Thyroid gland (tissue), 4 donors: ENCODE data around the gene FXYD2. TPM values are rescaled to one million over a fixed set of nuclear protein-coding genes. Genes with fewer than 3 reads are reported as not detected.

ENCODE experiments used
- DNase-seq, 2 donors: peaks; one replicate each; pipeline ENCODE4 v3.0.0-alpha.2; 2019
- H3K27ac ChIP-seq, 3 donors: fragments of 200-600 bp; sonication (generic); 1 replicate in 2 of 3; 2 replicates in 1 of 3; pipeline ENCODE4 v1.5.1; 2016 to 2019; ENCODE audit warnings: mild to moderate bottlenecking in 1 of 3, moderate library complexity in 1 of 3
- H3K27me3 ChIP-seq: fragments of 200-600 bp; sonication (generic); one replicate; pipeline ENCODE4 v1.5.1; 2019
- H3K36me3 ChIP-seq, 2 donors: fragments of 200-600 bp; sonication (generic); one replicate each; pipeline ENCODE4 v1.5.1; 2016 to 2019
- H3K4me1 ChIP-seq, 2 donors: fragments of 200-600 bp; sonication (generic); one replicate each; pipeline ENCODE4 v1.5.1; 2017 to 2019
- H3K4me3 ChIP-seq, 3 donors: fragments of 200-600 bp; sonication (generic); replicated peaks in 1 of 3; 1 replicate in 2 of 3; 2 replicates in 1 of 3; pipeline ENCODE4 v1.5.1; 2016; ENCODE audit warnings: mild to moderate bottlenecking in 1 of 3
- H3K9me3 ChIP-seq: fragments of 200-600 bp; sonication (generic); one replicate; pipeline ENCODE4 v1.5.1; 2017
- POLR2A ChIP-seq, 2 donors: fragments of 450-650 bp; IDR thresholded peaks; one replicate each; pipeline ENCODE4 v1.6.1; 2017; ENCODE audit warnings: antibody characterized with exemption in 2 of 2, mild to moderate bottlenecking in 2 of 2, moderate library complexity in 1 of 2
- WGBS, 2 donors: methylation state at CpG; one replicate each; pipeline ENCODE4 v1.1.5; 2017; 5-methylcytosine and 5-hydroxymethylcytosine counted together
- intact Hi-C: fragments of 100-400 bp; cut with DNase I; formaldehyde crosslinking; loops from one replicate; pipeline ENCODE4 v1.15.1; 2023
- total RNA-seq, 4 donors: library from RNA; depleted of rRNA; stranded (reverse); fragments of >200 nt; gene quantifications; one replicate each; pipeline ENCODE4 v1.2.3, GENCODE V29; 2016
- TF ChIP-seq, protein P1 (sequence below), 6 experiments: fragments of 200-600 bp in 3 of 6; fragments of 450-650 bp in 3 of 6; sonication (generic) in 3 of 6; IDR thresholded peaks; one replicate each; pipeline ENCODE4 v1.5.1; 2016 to 2019; ENCODE audit warnings: antibody characterized with exemption in 6 of 6, mild to moderate bottlenecking in 2 of 6, inconsistent platforms in 1 of 6, moderate library complexity in 1 of 6

The FXYD2 gene
- total RNA-seq, 4 donors from 2014 or later = 0.42 to 2.8 (median 1.5) TPM

DNA sequence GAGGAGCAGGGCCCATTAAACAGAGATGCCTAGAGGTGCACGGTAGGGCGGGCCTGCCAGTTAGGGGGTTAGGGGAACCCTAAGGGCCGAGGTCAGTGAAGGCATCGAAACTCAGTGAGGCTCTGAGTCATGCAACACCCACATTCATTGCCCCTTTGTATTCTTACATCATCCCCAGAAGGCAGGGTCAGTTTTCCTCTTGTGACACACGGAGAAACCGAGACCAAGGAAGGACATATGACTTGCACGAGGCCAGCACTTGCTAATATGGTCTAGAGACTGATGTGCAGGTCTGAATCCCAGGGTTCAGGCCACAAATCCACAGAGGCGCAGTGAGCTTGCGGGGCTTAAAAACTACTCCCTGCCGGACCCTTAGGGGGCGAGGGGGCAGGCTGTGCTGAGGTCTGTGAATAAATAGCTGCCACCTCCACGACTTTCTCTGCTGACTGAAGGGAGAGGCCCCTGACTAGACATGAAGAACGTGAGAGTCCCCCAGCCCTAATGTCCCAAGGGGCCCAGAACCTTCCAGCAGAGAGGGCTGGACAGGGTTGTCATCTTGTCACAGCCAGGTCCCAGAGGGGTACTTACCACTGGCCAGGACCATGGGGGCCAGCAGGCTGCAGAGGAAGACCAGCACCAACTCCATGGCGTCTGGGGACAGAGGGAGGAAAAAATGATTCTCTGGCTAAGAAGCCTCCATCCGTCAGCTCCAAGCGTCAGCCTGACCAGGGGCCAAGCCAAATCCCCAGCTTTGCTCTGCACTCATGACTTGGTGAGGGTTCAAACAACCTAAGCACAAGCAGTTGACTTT is 17.8 kb upstream of the FXYD2 start:
- WGBS, 2 donors = 79 to 86% methylated on average over 14 to 15 of the region's 16 CpGs
- no peak for DNase-seq
- TF ChIP-seq POLR2A (IDR thresholded peaks at IDR 0.05) = no peak
- TF ChIP-seq, protein P1, sequence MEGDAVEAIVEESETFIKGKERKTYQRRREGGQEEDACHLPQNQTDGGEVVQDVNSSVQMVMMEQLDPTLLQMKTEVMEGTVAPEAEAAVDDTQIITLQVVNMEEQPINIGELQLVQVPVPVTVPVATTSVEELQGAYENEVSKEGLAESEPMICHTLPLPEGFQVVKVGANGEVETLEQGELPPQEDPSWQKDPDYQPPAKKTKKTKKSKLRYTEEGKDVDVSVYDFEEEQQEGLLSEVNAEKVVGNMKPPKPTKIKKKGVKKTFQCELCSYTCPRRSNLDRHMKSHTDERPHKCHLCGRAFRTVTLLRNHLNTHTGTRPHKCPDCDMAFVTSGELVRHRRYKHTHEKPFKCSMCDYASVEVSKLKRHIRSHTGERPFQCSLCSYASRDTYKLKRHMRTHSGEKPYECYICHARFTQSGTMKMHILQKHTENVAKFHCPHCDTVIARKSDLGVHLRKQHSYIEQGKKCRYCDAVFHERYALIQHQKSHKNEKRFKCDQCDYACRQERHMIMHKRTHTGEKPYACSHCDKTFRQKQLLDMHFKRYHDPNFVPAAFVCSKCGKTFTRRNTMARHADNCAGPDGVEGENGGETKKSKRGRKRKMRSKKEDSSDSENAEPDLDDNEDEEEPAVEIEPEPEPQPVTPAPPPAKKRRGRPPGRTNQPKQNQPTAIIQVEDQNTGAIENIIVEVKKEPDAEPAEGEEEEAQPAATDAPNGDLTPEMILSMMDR (IDR thresholded peaks at IDR 0.05) = no peak
- no peaks in the 10 kb centered on the region for H3K9me3 ChIP-seq
- no peaks in the 10 kb centered on the region for H3K4me1 ChIP-seq
- H3K27me3 ChIP-seq = no peaks in the 10 kb centered on the region
- intact Hi-C loops = loop anchor here (2.0 kb wide), 1 partner anchor 104 kb away; no protein-coding TSS in a partner anchor
- no peak overlapping the region for H3K27ac ChIP-seq
- no peak overlapping the region for H3K4me3 ChIP-seq
- H3K36me3 ChIP-seq = peaks cover 3 to 4% of the 10 kb centered on the region in 2 donors

DNA sequence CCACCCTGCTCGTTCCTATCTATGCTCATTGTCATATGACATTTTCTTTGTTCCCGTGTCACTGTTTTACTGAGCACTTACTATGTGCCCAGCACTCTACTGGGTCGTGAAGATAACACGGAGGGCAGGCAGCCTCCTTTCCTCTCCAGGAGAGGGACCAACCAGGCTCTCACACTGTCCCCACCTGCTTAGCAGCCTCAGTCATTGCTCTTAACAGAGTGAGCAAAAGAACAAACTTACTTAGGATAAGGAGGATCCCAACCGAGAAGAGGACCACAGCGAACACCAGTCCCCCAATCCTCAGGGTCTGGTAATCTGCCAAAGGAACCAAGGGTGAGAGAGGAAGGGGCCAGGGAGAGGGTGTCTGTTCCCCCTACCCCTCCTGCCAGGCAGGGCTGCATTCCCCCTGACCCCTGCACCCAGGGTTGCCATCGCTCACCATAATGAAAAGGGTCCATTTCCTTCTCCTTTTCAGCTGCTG is 17.0 kb upstream of the FXYD2 start:
- Histone ChIP-seq H3K9me3 (no peaks in the 10 kb centered on the region), H3K4me3 (no peak overlapping the region), H3K27ac (no peak overlapping the region), H3K4me1 (no peaks in the 10 kb centered on the region), H3K27me3 (no peaks in the 10 kb centered on the region), H3K36me3 (peaks cover 3 to 4% of the 10 kb centered on the region in 2 donors)
- TF ChIP-seq, protein P1 (IDR thresholded peaks at IDR 0.05) = no peak
- no peak for TF ChIP-seq POLR2A (IDR thresholded peaks at IDR 0.05)
- WGBS, 2 donors = 93% methylated on average over 7 of the region's 7 CpGs
- DNase-seq = no peak
- intact Hi-C loops = loop anchor here (2.0 kb wide), 1 partner anchor 105 kb away; no protein-coding TSS in a partner anchor

DNA sequence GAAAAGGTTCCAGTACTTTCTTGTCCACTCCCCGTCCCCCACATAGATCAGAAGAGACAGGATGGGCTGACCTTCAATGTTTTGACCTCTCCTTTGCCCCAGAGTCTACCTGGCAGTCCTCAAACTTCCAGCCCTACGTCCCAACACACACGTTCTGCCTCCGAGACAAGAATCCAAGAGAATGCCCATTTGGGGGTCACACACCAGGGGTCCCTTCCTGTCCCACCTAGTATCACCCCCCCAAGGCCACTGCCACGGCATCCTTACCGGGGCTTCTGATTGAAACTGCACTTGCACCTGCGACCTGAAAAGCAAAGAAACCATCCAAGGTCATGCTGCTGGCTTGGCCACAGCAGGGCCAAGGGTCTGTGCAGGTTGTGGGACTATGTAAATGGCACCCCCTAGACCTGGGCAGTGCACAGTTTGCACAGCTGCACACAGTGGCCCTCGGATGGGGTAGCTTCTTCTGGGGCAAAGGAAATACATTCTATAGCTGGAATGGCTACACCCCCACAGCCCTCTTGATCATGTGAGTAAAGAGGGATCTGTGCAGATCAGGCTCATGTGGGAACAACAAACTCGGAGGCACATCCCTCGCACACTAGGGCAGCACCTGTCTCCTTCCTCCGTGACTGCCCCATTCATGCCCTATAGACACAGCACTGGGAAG is 16.5 kb upstream of the FXYD2 start:
- H3K9me3 ChIP-seq = no peaks in the 10 kb centered on the region
- no peak overlapping the region for H3K27ac ChIP-seq
- H3K4me3 ChIP-seq = no peak overlapping the region
- no peak for DNase-seq
- intact Hi-C loops = no loop called here
- no peaks in the 10 kb centered on the region for H3K27me3 ChIP-seq
- no peaks in the 10 kb centered on the region for H3K4me1 ChIP-seq
- TF ChIP-seq, protein P1 (IDR thresholded peaks at IDR 0.05) = no peak
- TF ChIP-seq POLR2A (IDR thresholded peaks at IDR 0.05) = no peak
- WGBS, 2 donors = 93% methylated on average over 11 of the region's 11 CpGs
- peaks cover 3 to 4% of the 10 kb centered on the region in 2 donors for H3K36me3 ChIP-seq

DNA sequence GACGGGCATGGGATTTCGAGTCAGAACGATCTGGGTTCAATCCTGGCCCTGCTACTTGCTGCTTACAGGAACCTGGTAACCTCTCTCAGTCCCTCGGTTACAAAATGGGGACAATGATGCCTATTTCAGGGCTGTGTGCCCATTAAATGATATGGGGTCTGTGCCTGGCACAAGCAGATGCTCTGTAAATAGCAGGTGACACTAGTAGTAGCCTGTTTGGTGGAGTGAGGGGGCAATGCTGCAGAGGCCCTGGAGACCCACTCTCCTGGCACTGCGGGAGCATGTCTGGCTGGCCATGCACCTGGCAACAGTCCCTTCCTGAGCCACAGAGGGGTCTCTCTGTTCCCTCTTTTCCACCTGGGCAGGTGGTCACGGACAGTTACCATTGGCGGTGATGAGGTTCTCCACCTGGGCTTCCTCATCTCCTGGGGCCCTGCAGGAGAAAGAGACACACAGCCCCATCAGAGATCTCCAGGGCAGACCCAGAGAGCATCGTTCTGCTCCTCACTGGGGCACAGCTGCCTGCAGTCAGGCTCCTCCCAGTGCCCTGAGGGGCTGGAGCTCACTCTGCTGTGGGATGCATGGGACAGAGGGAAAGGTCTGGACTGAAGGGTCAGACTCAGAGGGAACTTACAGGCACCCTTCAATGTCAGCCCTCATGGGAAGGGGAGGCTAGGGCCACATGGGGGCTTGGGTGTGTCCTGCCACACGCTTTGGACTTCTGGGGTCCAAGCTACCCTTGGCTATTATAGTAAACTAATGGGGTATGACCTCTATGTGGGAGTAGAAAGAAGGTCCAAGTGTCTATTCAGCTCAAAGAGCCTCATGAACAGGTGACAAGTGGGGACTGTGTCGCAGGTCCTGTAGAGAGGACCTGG is 15.6 kb upstream of the FXYD2 start:
- intact Hi-C loops = no loop called here
- H3K27me3 ChIP-seq = no peaks in the 10 kb centered on the region
- H3K9me3 ChIP-seq = no peaks in the 10 kb centered on the region
- H3K27ac ChIP-seq = no peak overlapping the region
- WGBS, 2 donors = 83 to 92% methylated on average over 8 to 10 of the region's 10 CpGs
- TF ChIP-seq POLR2A (IDR thresholded peaks at IDR 0.05) = no peak
- TF ChIP-seq, protein P1 (IDR thresholded peaks at IDR 0.05) = no peak
- no peak overlapping the region for H3K4me3 ChIP-seq
- H3K36me3 ChIP-seq = peaks cover 3 to 4% of the 10 kb centered on the region in 2 donors
- no peak for DNase-seq
- no peaks in the 10 kb centered on the region for H3K4me1 ChIP-seq
